ENCODE measurements around the gene NR3C2.

Gene NR3C2

GRCh38 chr4:148435654-148436406 lies 6.4 kb downstream of the NR3C2 start:
- no peak for FAIRE-seq
- no peak for DNase-seq (ENCODE audit: insufficient read length, low spot score)

GRCh38 chr4:148434075-148434773 lies 8.0 kb downstream of the NR3C2 start:
- DNase-seq (ENCODE audit: insufficient read length, low spot score), result no peak
- FAIRE-seq, result no peak

GRCh38 chr4:148431401-148431800 lies 10.8 kb downstream of the NR3C2 start:
- FAIRE-seq, result no peak
- DNase-seq (ENCODE audit: insufficient read length, low spot score), result no peak

- FAIRE-seq (no peak), DNase-seq (ENCODE audit: insufficient read length, low spot score) (no peak)
These were observed 11.4 kb downstream of the NR3C2 start for GRCh38 chr4:148430854-148431253.

GRCh38 chr4:148429206-148429605 lies 13.0 kb downstream of the NR3C2 start:
- DNase-seq (ENCODE audit: insufficient read length, low spot score) (no peak), FAIRE-seq (no peak)

GRCh38 chr4:148426643-148427042 lies 15.6 kb downstream of the NR3C2 start:
- FAIRE-seq (no peak), DNase-seq (ENCODE audit: insufficient read length, low spot score) (no peak)

- DNase-seq (ENCODE audit: insufficient read length, low spot score) (no peak), FAIRE-seq (peak; percentile 77)
These were observed 16.7 kb downstream of the NR3C2 start for GRCh38 chr4:148425327-148426110.

- FAIRE-seq, result no peak
- no peak for DNase-seq (ENCODE audit: insufficient read length, low spot score)
These were observed 21.8 kb downstream of the NR3C2 start for GRCh38 chr4:148420397-148420796.

GRCh38 chr4:148415500-148415899 lies 26.7 kb downstream of the NR3C2 start:
- FAIRE-seq (no peak), DNase-seq (ENCODE audit: insufficient read length, low spot score) (no peak)

- DNase-seq (ENCODE audit: insufficient read length, low spot score) (no peak), FAIRE-seq (no peak)
These were observed 29.7 kb downstream of the NR3C2 start for GRCh38 chr4:148412460-148412994.

- no peak for DNase-seq (ENCODE audit: insufficient read length, low spot score)
- no peak for FAIRE-seq
These were observed 36.9 kb downstream of the NR3C2 start for GRCh38 chr4:148405161-148405893.

- FAIRE-seq (no peak), DNase-seq (ENCODE audit: insufficient read length, low spot score) (no peak)
These were observed 43.2 kb downstream of the NR3C2 start for GRCh38 chr4:148398988-148399387.

GRCh38 chr4:148397771-148398170 lies 44.4 kb downstream of the NR3C2 start:
- DNase-seq (ENCODE audit: insufficient read length, low spot score) (no peak), FAIRE-seq (no peak)

GRCh38 chr4:148396986-148397673 lies 45.1 kb downstream of the NR3C2 start:
- no peak for DNase-seq (ENCODE audit: insufficient read length, low spot score)
- no peak for FAIRE-seq

- FAIRE-seq (no peak), DNase-seq (ENCODE audit: insufficient read length, low spot score) (no peak)
These were observed 46.4 kb downstream of the NR3C2 start for GRCh38 chr4:148395771-148396170.

- FAIRE-seq, result no peak
These were observed 51.2 kb downstream of the NR3C2 start for GRCh38 chr4:148391056-148391455.

GRCh38 chr4:148390311-148390710 lies 51.9 kb downstream of the NR3C2 start:
- FAIRE-seq (no peak), DNase-seq (ENCODE audit: insufficient read length, low spot score) (no peak)

More at GRCh38 chr4:148391056-148391455, 51.2 kb downstream of the NR3C2 start:
- DNase-seq (ENCODE audit: insufficient read length, low spot score), result no peak

- no peak for FAIRE-seq
- no peak for DNase-seq (ENCODE audit: insufficient read length, low spot score)
These were observed 61.9 kb downstream of the NR3C2 start for GRCh38 chr4:148380291-148380690.

- DNase-seq (ENCODE audit: insufficient read length, low spot score), result no peak
- FAIRE-seq, result no peak
These were observed 66.1 kb downstream of the NR3C2 start for GRCh38 chr4:148376151-148376550.

- DNase-seq (ENCODE audit: insufficient read length, low spot score) (no peak), FAIRE-seq (no peak)
These were observed 66.6 kb downstream of the NR3C2 start for GRCh38 chr4:148375584-148375983.
